A549 (cell line): Measurements from ENCODE around the gene CRYGN. TPM values are rescaled to one million over a fixed set of nuclear protein-coding genes. Genes with fewer than 3 reads are reported as not detected.
A peak's percentile ranks its signal among the peaks of the same experiment; 100 is the strongest.

Source experiments
- ATAC-seq, 2 experiments: fragments of 200-7000 bp in 1 of 2; fragments of >200 bp in 1 of 2; cut with Nextera tagmentation in 1 of 2; cut with Tn5 transposase in 1 of 2; 3 replicates each; pipeline versions ENCODE4 v1.8.0 to v1.9.1; 2018 to 2020; ENCODE audit warnings: mild to moderate bottlenecking in 1 of 2, moderate library complexity in 1 of 2
- CTCF ChIA-PET: fragments of 300-600 bp; sonication (Branson Sonifier 250); formaldehyde crosslinking; extraction: SDS; loops from one replicate; lab custom pipeline; 2021; ENCODE audit warnings: antibody characterized with exemption, inconsistent platforms; lab: Yijun Ruan, JAX
- POLR2A ChIA-PET: fragments of 350-600 bp; formaldehyde crosslinking; extraction: SDS; loops from one replicate; lab custom pipeline; 2021; ENCODE audit warnings: antibody characterized with exemption, inconsistent platforms; lab: Yijun Ruan, JAX
- DNase-seq, 2 experiments: peaks; one replicate each; pipeline versions ENCODE4 v3.0.0 to v3.0.0-alpha.2; 2011 to 2016; ENCODE audit warnings: low read depth in 1 of 2, low spot score in 1 of 2
- FAIRE-seq: peaks from 2 replicates; lab custom pipeline; 2011; peaks lifted over from hg19 to GRCh38; lab: Jason Lieb, UNC
- H3K27ac ChIP-seq, 2 experiments: fragments of >200 bp; sonication (Bioruptor Twin); formaldehyde crosslinking; 3 replicates each; pipeline ENCODE4 v1.5.1; 2016 to 2017
- H3K4me1 ChIP-seq: fragments of >200 bp; sonication (Bioruptor Twin); formaldehyde crosslinking; 3 replicates; pipeline ENCODE4 v1.6.1; 2016
- H3K4me2 ChIP-seq: fragments of >200 bp; sonication (Bioruptor Twin); formaldehyde crosslinking; 3 replicates; pipeline ENCODE4 v1.6.1; 2016
- H3K4me3 ChIP-seq: fragments of >200 bp; sonication (Bioruptor Twin); formaldehyde crosslinking; 3 replicates; pipeline ENCODE4 v1.5.1; 2016
- H3K9me3 ChIP-seq: fragments of >200 bp; sonication (Bioruptor Twin); formaldehyde crosslinking; 3 replicates; pipeline ENCODE4 v1.6.1; 2016
- CHD2 ChIP-seq: fragments of 150-350 bp; IDR thresholded peaks from 2 replicates; pipeline ENCODE4 v1.6.1; 2014; ENCODE audit warnings: low read length; ENCODE audit not compliant: partially characterized antibody
- EHF ChIP-seq: fragments of 250-450 bp; sonication (Bioruptor Pico); IDR thresholded peaks from 2 replicates; pipeline ENCODE4 v1.5.0; 2020; ENCODE audit warnings: mild to moderate bottlenecking
- FOSL2 ChIP-seq, 2 experiments: fragments of 450-650 bp in 1 of 2; fragments of >200 bp in 1 of 2; sonication (Bioruptor Twin) in 1 of 2; formaldehyde crosslinking; IDR thresholded peaks; 2 replicates each; pipeline versions ENCODE4 v1.5.0 to v1.6.1; 2016 to 2020; ENCODE audit warnings: mild to moderate bottlenecking in 1 of 2, moderate library complexity in 1 of 2
- HOXB13 ChIP-seq: fragments of 250-450 bp; sonication (Bioruptor Pico); IDR thresholded peaks from 2 replicates; pipeline ENCODE4 v1.5.0; 2020; ENCODE audit warnings: low read depth, mild to moderate bottlenecking, moderate library complexity
- NPAS2 ChIP-seq: fragments of 250-450 bp; sonication (Bioruptor Pico); IDR thresholded peaks from 2 replicates; pipeline ENCODE4 v1.8.0; 2022; ENCODE audit warnings: mild to moderate bottlenecking, moderate library complexity, borderline replicate concordance
- POLR2A ChIP-seq: IDR thresholded peaks from 2 replicates; pipeline ENCODE4 v1.6.1; 2012; ENCODE audit warnings: mild to moderate bottlenecking, low read length
- POLR2AphosphoS2 ChIP-seq: conservative IDR thresholded peaks from 2 replicates; pipeline ENCODE4 v1.6.1; 2012; ENCODE audit warnings: low read length, improper control_type of control experiment, inconsistent platforms
- SMC3 ChIP-seq: fragments of >200 bp; sonication (Bioruptor Twin); formaldehyde crosslinking; IDR thresholded peaks from 3 replicates; pipeline ENCODE4 v1.6.1; 2018; ENCODE audit warnings: inconsistent platforms
- SREBF2 ChIP-seq: fragments of 450-650 bp; IDR thresholded peaks from 2 replicates; pipeline ENCODE4 v1.6.1; 2014; ENCODE audit warnings: mild to moderate bottlenecking, moderate library complexity
- TFCP2L1 ChIP-seq: fragments of 250-450 bp; sonication (Bioruptor Pico); IDR thresholded peaks from 2 replicates; pipeline ENCODE4 v1.5.0; 2021; ENCODE audit warnings: mild to moderate bottlenecking
- TP53 ChIP-seq: fragments of 250-450 bp; sonication (Bioruptor Pico); IDR thresholded peaks from 2 replicates; pipeline ENCODE4 v1.5.0; 2021; ENCODE audit warnings: mild to moderate bottlenecking, moderate library complexity
- ZFP36 ChIP-seq: fragments of 450-650 bp; IDR thresholded peaks from 2 replicates; pipeline ENCODE4 v1.6.1; 2014; ENCODE audit warnings: borderline replicate concordance; ENCODE audit not compliant: partially characterized antibody
- WGBS: methylation state at CpG from one replicate; pipeline ENCODE4 v1.1.6; 2017; ENCODE audit errors: missing lambda C conversion rate; 5-methylcytosine and 5-hydroxymethylcytosine counted together
- polyA minus RNA-seq: library from RNA; depleted of rRNA, polyadenylated mRNA; stranded (reverse); fragments of >200 nt; gene quantifications from 2 replicates; pipeline ENCODE4 v1.2.3, GENCODE V29; 2011; rRNA and poly(A)+ RNA removed
- polyA plus RNA-seq, 4 experiments: library from polyadenylated mRNA; depleted of rRNA in 3 of 4; stranded (reverse); fragments of >200 nt; fragmentation: RNase III in 1 of 4; extraction: RNeasy Plus Mini Kit Qiagen cat#74134 plus additional on column Dnase treatment in 1 of 4; gene quantifications; 2 replicates in 3 of 4; 3 replicates in 1 of 4; pipeline ENCODE4 v1.2.3, GENCODE V29; 2011 to 2017
- TF ChIP-seq, protein P1 (sequence below): fragments of >200 bp; sonication (Bioruptor Twin); formaldehyde crosslinking; IDR thresholded peaks from 2 replicates; pipeline ENCODE4 v1.6.1; 2016
- TF ChIP-seq, protein P2 (sequence below): fragments of >200 bp; sonication (Bioruptor Twin); formaldehyde crosslinking; IDR thresholded peaks from 3 replicates; pipeline ENCODE4 v1.6.1; 2016
- TF ChIP-seq, protein P3 (sequence below): fragments of >200 bp; sonication (Bioruptor Twin); formaldehyde crosslinking; IDR thresholded peaks from 3 replicates; pipeline ENCODE4 v1.5.1; 2016
- TF ChIP-seq, protein P4 (sequence below): fragments of 200-600 bp; sonication (generic); IDR thresholded peaks from 2 replicates; pipeline ENCODE4 v1.6.1; 2016; ENCODE audit warnings: antibody characterized with exemption, mild to moderate bottlenecking, moderate library complexity

Gene CRYGN, protein sequence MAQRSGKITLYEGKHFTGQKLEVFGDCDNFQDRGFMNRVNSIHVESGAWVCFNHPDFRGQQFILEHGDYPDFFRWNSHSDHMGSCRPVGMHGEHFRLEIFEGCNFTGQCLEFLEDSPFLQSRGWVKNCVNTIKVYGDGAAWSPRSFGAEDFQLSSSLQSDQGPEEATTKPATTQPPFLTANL
- polyA plus RNA-seq (2011; rRNA removed) (not detected in 2 replicates), polyA plus RNA-seq (2017; fragmentation: RNase III; extraction: RNeasy Plus Mini Kit Qiagen cat#74134 plus additional on column Dnase treatment) (0.07 TPM in 1 of 3 replicates, not detected in the others), polyA minus RNA-seq (0.15 TPM in 1 of 2 replicates, not detected in the other)
- polyA plus RNA-seq (2012; cell fraction: cytosol; rRNA removed): 0.06 TPM in 1 of 2 replicates, not detected in the other
- polyA plus RNA-seq (2012; cell fraction: nucleus; rRNA removed): 0.11 TPM in 1 of 2 replicates, not detected in the other

DNA sequence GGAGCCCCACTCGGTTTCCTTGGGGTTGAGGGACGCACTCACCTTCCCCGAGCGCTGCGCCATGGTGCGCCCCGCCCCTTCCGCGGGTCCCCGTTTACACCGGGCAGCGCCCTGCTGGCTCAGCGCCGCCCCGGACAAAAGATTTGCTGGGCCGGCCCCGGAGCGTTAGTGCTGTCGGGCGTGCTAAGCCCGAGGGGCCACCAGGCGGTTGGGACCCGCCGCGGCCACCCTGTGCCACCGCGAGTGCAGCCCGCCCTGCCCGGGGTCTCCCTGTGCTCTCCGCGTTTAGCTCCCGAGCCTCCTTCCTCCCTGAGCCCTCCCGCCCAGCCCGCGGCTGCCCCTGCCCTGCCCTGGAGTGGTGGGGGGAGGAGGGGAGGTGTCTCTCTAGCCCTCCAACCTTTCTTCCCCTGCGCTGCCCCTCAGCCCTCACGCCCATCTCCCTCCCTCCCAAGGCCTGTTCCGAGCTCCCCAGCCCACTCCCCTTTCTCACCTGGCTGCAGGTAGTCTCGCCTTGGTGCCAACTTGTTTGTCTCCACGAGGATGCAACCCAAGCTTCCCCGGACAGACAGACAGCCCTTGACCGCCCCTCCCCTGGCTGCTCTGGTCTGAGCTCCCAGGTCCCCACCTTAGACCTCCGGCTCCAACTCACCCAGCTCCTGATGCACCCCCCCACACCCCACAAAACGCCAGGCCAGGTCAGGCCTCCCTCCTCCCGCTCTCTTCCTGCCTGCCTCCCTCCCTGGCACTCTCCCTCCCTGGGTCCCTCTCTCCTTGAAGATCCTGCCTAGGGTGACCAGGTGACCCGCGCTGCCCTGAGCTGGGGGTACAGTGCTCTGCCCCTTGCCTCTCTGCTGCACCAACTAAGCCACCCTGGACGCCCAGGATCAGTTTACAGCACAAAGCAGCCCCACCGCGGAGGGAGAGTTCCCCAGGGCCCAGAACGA is at the start of gene CRYGN:
Gene CRYGN, minus strand, starts transcription at position 287 of the 944 bp plus-strand sequence. Its CDS starts 224 bp downstream, at position 63.
- CTCF ChIA-PET: interaction anchor here (0.8 to 16.5 kb wide), 7 partner anchors 9 to 319 kb away, joined by 3 to 438 read pairs (median 3); no protein-coding TSS in a partner anchor
- peaks cover 8% of the 10 kb centered on the region; the same call in 1 of the 3 replicates for H3K4me1 ChIP-seq
- H3K9me3 ChIP-seq: no peaks in the 10 kb centered on the region
- WGBS: 68% methylated on average over 36 of the region's 51 CpGs
- TF ChIP-seq EHF (CRISPR knock-in tag) (no peak), CHD2 (no peak), NPAS2 (CRISPR knock-in tag) (no peak), HOXB13 (CRISPR knock-in tag) (no peak), POLR2AphosphoS2 (no peak)
- TF ChIP-seq, protein P1, sequence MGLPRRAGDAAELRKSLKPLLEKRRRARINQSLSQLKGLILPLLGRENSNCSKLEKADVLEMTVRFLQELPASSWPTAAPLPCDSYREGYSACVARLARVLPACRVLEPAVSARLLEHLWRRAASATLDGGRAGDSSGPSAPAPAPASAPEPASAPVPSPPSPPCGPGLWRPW: no peak
- TF ChIP-seq, protein P2, sequence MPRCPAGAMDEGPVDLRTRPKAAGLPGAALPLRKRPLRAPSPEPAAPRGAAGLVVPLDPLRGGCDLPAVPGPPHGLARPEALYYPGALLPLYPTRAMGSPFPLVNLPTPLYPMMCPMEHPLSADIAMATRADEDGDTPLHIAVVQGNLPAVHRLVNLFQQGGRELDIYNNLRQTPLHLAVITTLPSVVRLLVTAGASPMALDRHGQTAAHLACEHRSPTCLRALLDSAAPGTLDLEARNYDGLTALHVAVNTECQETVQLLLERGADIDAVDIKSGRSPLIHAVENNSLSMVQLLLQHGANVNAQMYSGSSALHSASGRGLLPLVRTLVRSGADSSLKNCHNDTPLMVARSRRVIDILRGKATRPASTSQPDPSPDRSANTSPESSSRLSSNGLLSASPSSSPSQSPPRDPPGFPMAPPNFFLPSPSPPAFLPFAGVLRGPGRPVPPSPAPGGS: no peak
- peak within 1 kb of the TSS in 1 of 2 experiments; percentile 58; a peak in 3 of 6 replicates for H3K27ac ChIP-seq
- H3K4me2 ChIP-seq: peak within 1 kb of the TSS; percentile 27; the same call in 1 of the 3 replicates
- ATAC-seq (peak in 1 of 2 experiments; percentile 16; a peak in 1 of 6 replicates), FAIRE-seq (no peak), DNase-seq (no peak)
- no peak within 1 kb of the TSS for H3K4me3 ChIP-seq
- POLR2A ChIA-PET: no interaction called here

DNA sequence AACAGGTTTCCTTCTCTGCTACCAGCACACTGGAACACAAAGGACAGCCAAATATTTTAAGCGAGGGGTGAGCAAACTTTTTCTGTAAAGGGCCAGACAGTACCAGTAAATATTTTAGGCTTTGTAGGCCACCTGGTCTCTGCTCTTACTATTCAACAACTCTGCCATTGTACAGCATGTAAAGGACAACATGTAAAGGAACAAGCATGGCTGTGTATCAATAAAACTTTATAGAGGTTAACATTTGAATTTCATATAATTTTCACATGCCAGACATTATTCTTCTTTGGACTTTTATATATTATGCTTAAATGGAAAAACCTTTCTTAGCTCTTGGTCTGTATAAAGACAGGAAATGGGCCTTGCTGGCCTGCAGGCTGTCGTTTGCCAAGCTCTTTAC is 49.6 kb upstream of the CRYGN start:
- WGBS: 89% methylated on average over 2 of the region's 2 CpGs
- TF ChIP-seq POLR2A: no peak
- no peak for TF ChIP-seq FOSL2 (IDR thresholded peaks at IDR 0.05)
- no peak for TF ChIP-seq FOSL2 (CRISPR knock-in tag; IDR thresholded peaks at IDR 0.05)
- TF ChIP-seq ZFP36: no peak
- no peak for TF ChIP-seq TFCP2L1 (CRISPR knock-in tag)
- TF ChIP-seq, protein P3, sequence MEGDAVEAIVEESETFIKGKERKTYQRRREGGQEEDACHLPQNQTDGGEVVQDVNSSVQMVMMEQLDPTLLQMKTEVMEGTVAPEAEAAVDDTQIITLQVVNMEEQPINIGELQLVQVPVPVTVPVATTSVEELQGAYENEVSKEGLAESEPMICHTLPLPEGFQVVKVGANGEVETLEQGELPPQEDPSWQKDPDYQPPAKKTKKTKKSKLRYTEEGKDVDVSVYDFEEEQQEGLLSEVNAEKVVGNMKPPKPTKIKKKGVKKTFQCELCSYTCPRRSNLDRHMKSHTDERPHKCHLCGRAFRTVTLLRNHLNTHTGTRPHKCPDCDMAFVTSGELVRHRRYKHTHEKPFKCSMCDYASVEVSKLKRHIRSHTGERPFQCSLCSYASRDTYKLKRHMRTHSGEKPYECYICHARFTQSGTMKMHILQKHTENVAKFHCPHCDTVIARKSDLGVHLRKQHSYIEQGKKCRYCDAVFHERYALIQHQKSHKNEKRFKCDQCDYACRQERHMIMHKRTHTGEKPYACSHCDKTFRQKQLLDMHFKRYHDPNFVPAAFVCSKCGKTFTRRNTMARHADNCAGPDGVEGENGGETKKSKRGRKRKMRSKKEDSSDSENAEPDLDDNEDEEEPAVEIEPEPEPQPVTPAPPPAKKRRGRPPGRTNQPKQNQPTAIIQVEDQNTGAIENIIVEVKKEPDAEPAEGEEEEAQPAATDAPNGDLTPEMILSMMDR: no peak
- no peak for TF ChIP-seq SREBF2
- no peak for TF ChIP-seq TP53
- no peak for TF ChIP-seq SMC3
- TF ChIP-seq, protein P4, sequence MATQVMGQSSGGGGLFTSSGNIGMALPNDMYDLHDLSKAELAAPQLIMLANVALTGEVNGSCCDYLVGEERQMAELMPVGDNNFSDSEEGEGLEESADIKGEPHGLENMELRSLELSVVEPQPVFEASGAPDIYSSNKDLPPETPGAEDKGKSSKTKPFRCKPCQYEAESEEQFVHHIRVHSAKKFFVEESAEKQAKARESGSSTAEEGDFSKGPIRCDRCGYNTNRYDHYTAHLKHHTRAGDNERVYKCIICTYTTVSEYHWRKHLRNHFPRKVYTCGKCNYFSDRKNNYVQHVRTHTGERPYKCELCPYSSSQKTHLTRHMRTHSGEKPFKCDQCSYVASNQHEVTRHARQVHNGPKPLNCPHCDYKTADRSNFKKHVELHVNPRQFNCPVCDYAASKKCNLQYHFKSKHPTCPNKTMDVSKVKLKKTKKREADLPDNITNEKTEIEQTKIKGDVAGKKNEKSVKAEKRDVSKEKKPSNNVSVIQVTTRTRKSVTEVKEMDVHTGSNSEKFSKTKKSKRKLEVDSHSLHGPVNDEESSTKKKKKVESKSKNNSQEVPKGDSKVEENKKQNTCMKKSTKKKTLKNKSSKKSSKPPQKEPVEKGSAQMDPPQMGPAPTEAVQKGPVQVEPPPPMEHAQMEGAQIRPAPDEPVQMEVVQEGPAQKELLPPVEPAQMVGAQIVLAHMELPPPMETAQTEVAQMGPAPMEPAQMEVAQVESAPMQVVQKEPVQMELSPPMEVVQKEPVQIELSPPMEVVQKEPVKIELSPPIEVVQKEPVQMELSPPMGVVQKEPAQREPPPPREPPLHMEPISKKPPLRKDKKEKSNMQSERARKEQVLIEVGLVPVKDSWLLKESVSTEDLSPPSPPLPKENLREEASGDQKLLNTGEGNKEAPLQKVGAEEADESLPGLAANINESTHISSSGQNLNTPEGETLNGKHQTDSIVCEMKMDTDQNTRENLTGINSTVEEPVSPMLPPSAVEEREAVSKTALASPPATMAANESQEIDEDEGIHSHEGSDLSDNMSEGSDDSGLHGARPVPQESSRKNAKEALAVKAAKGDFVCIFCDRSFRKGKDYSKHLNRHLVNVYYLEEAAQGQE: no peak
- TF ChIP-seq, all 56 proteins: peak for 0
- FAIRE-seq (no peak), ATAC-seq (no peak), DNase-seq (no peak)
- H3K9me3 ChIP-seq: no peaks in the 10 kb centered on the region
- H3K4me3 ChIP-seq: no peak overlapping the region
- no peak overlapping the region for H3K27ac ChIP-seq
- POLR2A ChIA-PET: interaction anchor here (0.8 kb wide), 1 partner anchor 31 kb away, joined by 3 read pairs; no protein-coding TSS in a partner anchor
- no peak overlapping the region for H3K4me2 ChIP-seq
- CTCF ChIA-PET: interaction anchor here (0.8 to 1.4 kb wide), 3 partner anchors 27 to 271 kb away, joined by 3 read pairs; no protein-coding TSS in a partner anchor
- peaks cover 61% of the 10 kb centered on the region for H3K4me1 ChIP-seq
